HG03432 (cell line): ENCODE results near the gene GYPE.
"Not testable (repeated sequence)": the region's sequence is repeated elsewhere in the genome, so short reads cannot be mapped to it uniquely, and the experiment has no call there.

Source experiments
- ATAC-seq: cut with Tn5 transposase; IDR thresholded peaks from one replicate; pipeline ENCODE4 v1.9.1; 2021; ENCODE audit warnings: mild to moderate bottlenecking, moderate library complexity; ENCODE audit not compliant: unreplicated experiment

The GYPE gene

GRCh38 chr4:143905440-143905839 lies at the start of gene GYPE:
Gene GYPE, minus strand, starts transcription at chr4:143905559. Its CDS starts 52 bp downstream, at chr4:143905507.
- not testable (repeated sequence) for ATAC-seq

GRCh38 chr4:143951458-143951972 lies 46.2 kb upstream of the GYPE start:
- ATAC-seq = not testable (repeated sequence)

GRCh38 chr4:143950967-143951366 lies 45.6 kb upstream of the GYPE start:
- ATAC-seq = not testable (repeated sequence)

- ATAC-seq = not testable (repeated sequence)
These were observed 44.8 kb upstream of the GYPE start for GRCh38 chr4:143950185-143950584.

- not testable (repeated sequence) for ATAC-seq
These were observed 42.1 kb upstream of the GYPE start for GRCh38 chr4:143947493-143947892.

DNA sequence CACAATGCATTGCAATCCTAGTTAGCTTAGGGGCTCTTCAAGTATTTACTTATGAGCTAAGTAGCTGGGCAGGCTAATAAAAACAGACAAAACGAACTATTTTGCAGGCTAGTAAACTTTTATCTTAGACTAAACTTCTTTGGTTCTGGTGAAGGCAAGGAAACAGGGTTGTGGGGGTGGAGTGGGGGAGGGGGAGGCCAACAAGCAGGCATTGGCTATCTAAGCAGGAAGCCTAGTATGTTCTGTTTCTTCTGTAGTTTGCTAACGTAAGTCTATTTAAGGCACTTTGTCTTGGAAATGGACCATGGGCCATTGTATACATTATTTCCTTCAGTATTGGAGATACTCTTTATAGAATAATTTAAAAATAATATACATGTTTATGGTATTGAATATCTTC lies 35.3 kb upstream of the GYPE start:
- not testable (repeated sequence) for ATAC-seq

GRCh38 chr4:143939528-143939927 lies 34.2 kb upstream of the GYPE start:
- ATAC-seq = no peak

DNA sequence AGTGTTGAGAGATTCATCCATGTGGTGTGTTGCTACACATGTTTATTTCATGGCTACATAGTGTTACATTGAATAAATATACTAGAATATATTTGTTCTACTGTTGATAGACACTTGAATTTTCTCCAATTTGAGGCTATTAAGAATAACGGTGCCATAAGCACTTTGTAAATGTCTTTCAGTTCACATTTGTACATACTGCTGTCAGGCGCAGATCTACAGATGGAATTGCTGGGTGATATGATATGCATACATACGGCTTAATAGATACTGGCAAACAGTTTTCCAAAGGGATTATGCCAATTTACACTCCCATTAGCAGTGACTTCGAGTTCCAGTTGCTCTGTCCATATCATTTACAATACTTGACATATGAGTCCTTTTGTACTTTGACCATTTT lies 33.5 kb upstream of the GYPE start:
- ATAC-seq = not testable (repeated sequence)

DNA sequence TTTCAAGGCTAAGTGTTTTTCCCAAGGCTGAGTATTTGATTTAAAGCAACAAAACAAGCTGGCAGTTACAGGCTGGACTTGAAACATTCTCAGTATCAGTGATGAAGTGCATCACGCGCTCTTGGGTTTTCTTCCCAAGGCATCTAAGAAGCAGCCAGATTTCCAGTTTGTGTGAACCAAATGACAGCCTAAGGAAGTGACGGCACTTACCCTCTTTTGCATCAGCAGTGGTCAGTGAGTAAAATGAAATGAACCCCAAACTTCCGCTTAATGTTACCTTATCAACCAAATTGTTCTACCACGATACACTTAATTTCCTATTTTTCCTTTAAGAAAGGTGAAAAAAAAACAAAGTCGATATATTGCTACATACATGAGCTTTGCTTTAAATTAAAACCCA lies 15.8 kb upstream of the GYPE start:
- no peak for ATAC-seq

GRCh38 chr4:143916485-143916884 lies 11.1 kb upstream of the GYPE start:
- ATAC-seq = not testable (repeated sequence)

GRCh38 chr4:143912478-143912877 lies 7.1 kb upstream of the GYPE start:
- not testable (repeated sequence) for ATAC-seq

- peak; percentile 81 for ATAC-seq
These were observed 6.4 kb upstream of the GYPE start for GRCh38 chr4:143911528-143912417.

GRCh38 chr4:143910906-143911305 lies 5.5 kb upstream of the GYPE start:
- not testable (repeated sequence) for ATAC-seq

DNA sequence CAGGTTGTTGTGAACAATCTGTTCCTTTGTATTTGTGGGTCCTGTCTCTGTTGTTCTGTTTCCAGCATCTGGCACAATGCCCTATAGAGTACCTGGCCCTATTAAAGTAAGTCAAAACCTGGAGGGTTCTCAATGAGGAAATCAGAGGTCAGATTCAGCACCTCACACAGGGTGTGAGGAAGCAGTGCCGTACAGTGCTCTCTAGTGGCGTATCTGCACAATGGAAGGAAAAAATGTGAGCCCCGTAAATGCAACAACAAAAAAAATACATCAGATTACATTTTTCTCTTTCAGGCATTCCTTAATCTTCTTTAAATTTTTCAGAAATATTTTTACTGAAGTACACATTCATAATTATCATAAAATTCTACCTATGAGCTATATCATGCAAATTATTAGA lies 2.5 kb upstream of the GYPE start:
- ATAC-seq = peak; percentile 58

- ATAC-seq = not testable (repeated sequence)
These were observed 928 bp downstream of the GYPE start for GRCh38 chr4:143904431-143904830.

- ATAC-seq = not testable (repeated sequence)
These were observed 15.0 kb downstream of the GYPE start for GRCh38 chr4:143890323-143890722.

DNA sequence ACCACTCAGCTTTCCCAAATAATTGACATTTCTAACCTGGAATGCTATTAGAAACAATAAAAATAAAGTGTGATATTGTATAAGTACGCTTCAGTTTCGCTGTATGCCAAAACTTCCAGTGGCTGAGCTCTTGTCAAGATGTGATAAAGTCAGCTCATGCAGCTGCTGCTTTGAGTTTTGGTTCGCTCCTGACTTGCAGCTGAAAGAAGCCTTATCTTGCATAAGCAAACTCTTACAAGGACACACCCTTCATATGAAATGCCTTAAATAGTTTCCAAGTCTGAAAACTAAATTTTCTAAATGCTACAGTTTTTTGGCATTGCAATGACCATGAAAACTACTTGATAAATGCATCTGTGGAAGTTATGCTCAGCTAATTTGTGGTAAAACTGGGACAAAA lies 17.2 kb downstream of the GYPE start:
- not testable (repeated sequence) for ATAC-seq

DNA sequence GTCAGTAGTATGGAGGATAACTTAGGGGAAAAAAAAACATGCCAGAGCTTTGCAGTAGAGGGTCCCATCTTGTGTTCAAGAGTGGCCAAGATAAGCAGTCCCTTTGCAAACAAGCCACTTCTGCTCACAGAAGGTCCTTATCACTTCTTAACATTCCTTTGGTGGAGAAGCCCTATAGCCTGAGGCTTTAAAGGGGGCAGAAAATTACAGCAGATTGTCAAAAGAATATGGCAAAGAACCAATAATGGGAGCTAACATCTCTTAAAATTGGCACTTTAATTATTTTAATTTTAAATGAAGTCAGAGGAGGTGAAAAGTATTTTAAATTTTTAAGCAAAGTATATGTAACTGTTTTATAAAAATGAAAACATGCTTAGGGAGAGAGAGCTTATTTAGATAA lies 20.4 kb downstream of the GYPE start:
- not testable (repeated sequence) for ATAC-seq

DNA sequence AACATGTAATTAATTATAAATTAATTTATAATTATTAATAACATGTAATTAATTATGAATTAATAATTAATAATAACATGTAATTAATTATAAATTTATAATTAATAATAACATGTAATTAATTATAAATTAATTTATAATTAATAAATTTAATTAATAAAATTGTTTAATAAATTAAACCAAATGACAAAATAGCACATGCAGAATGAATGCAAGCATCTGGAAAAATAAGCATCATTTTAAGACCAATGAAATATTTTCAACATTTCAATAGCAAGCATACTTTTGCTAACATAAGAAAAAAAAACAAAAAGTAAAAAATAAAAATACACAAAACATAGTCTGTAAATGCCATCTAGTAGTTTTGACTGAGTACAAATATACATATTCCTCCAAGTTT lies 21.8 kb downstream of the GYPE start:
- no peak for ATAC-seq

DNA sequence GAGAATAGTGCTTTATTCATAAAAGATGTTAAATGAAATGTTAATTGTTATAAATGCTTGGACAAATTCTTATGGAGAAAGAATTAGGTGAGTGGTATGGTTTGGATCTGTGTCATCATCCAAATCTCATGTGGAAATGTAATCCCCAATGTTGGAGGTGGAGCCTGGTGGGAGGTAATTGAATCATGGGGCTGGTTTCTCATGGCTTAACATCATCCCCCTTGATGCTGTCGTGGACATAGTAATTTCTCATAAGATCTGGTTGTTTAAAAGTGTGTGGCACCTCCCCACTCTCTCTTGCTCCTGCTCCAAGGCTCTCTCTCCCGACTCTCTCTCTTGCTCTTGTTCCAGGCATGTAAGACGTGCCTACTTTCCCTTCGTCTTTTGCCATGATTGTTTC lies 22.5 kb downstream of the GYPE start:
- no peak for ATAC-seq

GRCh38 chr4:143879561-143879960 lies 25.8 kb downstream of the GYPE start:
- ATAC-seq = not testable (repeated sequence)

DNA sequence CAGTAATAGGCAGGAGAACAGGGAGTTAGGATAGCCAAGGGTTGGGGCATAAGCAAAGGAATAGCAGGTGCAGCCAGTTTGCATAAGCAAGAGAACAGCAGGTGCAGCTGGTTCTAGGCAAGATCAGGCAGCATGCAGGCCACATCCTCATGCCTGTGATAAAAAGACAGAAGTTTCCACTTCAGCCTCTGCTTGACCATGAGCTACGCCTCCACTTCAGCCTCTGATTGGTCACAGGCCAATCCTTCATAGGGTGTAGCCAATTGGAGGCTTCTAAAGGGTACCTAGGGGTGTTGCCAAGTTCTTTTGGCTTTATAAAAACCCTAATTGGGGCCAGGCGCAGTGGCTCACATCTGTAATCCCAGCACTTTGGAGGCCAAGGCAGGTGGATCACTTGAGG lies 30.0 kb downstream of the GYPE start:
- peak; percentile 38 for ATAC-seq
